GM19025 (cell line): ENCODE results near the gene PPP1R9A.

Experiments
- ATAC-seq: cut with Tn5 transposase; IDR thresholded peaks from one replicate; pipeline ENCODE4 v1.9.1; 2021; ENCODE audit warnings: mild to moderate bottlenecking, low read depth, moderate library complexity; ENCODE audit not compliant: unreplicated experiment

PPP1R9A gene

GRCh38 chr7:95297041-95297440, 389.6 kb downstream of the PPP1R9A start:
- no peak for ATAC-seq

GRCh38 chr7:95298091-95298490, 390.7 kb downstream of the PPP1R9A start:
- ATAC-seq = no peak

DNA sequence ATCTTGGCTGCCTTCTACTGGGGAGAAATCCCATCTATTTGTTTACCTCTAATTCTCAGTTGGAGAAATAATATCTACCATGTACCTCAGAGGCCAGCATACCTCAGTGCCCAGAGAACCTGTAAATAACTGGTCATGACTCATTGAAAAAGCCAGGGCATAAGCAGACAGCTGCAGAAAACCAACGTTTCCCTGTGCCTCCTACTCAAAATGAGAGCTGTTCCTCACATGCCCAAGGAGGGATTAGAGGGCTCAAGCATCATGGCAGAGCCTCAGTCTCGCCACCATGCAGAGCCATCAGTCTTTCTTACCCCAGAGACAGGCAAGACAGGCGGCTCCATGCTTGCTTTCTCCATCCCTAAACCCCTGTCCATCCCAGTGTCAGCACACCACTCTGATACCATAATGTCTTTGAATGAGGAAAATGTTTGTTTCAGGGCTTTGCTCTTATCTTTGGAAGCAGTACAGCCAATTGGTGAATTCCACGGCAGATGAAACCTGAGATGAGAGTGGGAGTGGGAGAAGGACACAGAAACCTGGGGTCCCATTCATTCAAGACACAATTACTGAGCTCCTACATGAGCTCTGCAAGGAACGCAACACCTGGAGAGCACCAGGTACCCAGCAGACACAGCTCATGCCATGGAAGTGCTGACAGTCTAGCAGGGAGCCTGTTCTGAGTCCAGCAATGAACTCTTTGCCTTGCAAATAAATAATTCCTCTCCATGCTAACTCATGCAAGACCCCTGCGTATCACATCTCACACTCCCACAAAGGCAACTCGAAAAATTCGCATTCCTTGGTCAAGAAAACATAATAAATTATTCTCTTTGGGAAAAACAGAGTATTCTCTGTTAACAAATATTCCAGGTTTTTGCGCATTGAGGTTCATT, 395.9 kb downstream of the PPP1R9A start:
- ATAC-seq = no peak

DNA sequence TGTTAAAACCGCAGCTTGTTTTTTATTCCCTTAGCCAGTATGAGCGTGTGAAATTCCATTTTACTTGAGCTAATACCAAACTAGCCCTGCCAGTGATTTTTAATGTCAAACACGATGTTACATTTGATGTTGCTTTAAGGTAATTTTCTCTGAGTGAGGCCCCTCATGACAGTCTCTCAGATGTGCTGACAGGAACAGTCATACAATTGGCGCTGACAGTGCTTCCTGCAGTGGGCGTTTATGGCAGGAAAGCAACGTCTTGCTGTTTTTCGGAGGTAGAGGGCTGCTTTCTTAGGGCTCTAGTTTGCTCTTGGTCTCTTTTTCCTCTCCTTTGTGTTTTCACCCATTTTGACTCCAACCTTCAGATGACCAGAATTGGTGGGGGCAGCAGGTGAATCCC, 397.6 kb downstream of the PPP1R9A start:
- no peak for ATAC-seq

GRCh38 chr7:95309951-95310350, 402.6 kb downstream of the PPP1R9A start:
- ATAC-seq = no peak

DNA sequence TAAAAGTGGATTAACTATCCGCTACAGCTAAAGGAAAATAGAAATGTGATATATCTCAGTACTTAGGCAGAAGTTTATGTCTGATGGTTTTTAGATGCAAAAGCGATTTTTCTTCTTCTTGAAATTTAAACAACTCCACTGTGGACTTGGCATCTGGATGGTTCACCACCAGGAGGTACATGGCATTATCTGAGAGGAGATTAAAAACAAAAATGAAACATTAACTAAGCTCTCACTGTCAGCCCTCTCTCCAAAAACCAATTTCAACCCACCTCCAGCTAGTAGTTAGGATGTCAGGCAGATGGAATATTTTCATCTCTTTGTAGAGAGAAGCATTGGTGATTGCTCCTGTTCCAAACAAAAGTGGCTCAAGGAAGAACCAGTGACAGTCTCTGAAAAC, 404.0 kb downstream of the PPP1R9A start:
- ATAC-seq = no peak

- ATAC-seq = no peak
Measured at GRCh38 chr7:95312561-95312960, 405.2 kb downstream of the PPP1R9A start.

GRCh38 chr7:95316588-95316987, 409.2 kb downstream of the PPP1R9A start:
- ATAC-seq = peak; percentile 53

DNA sequence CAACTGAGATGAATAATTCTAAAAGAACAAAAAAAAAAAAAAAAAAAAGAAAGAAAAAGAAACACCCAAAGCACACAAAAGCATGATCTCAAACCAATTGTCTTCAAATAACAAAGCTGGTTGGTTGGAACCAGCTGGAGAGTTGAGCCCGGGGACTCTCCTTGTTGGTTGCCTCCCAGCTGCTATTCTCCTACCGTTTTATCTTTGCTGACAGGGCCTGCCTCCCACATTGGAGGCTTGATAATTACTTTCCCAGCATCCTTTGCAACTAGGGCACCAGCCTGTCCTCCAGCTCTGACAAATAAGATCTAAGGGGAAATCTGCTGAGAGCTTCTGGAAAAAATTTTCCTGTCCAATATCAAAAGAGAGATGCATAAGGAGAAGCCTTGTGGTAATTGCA, 410.2 kb downstream of the PPP1R9A start:
- ATAC-seq = no peak

DNA sequence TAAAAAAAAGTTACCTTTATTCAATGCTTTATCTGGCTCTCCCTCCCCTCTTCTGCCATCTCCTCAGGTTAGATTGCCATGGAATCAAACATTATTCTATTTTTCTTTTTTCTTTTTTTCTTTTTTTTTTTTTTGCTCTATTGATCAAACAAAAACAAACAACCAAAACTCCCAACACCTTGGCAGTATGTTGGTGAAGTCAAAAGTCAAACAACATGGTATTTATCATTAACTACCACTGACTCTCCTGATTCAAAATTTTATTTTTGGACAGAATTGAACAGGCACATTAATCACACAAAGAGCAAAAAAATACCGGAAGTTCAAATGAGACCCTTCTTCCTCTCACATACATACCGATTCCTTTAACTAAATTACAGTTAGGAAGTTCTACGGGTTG, 410.6 kb downstream of the PPP1R9A start:
- no peak for ATAC-seq

DNA sequence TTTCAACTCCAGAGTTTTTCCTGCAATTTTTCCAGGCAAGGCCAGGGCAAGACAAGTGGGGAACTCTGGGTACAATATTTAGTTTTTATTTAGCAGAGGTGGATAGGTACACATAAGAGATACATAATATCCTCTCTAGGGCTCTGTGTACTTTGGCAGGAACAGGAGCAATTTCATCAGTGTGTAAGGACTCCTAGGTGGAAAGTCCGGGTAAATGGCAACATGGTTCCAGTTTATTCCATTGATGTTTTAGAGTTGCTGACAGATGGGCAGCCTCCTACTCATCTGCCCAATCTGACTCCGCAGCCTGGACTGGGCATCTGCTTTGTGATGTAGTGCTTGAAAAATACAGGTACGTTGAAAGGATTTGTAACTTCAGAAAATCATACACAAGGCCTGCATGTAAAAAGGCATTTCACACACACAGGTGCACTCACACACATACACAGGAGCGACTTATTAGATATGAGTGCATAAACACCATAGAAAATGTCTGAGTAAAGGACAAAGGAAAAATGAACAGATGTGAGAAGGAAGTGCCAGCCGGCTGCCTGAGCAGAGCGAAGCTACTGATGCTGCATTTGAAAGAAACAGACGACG, 411.2 kb downstream of the PPP1R9A start:
- ATAC-seq = no peak

DNA sequence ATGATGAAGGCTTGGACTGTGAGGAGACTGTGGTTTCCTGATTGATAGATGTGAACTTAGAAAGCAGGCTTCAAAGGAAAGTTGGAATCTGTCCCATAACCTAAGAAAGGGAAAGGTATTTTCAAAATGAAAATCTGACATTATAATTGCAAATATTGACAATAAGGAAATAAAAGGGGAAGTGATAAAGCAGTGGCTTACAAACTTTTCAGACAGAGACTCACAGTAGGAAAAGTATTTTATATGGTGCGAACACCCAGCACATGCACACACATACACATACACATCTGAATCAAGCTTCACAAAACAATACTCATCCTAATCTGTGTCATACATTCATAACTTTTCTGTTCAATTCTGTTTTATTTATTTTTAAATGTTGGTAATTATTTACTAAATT, 412.2 kb downstream of the PPP1R9A start:
- no peak for ATAC-seq

DNA sequence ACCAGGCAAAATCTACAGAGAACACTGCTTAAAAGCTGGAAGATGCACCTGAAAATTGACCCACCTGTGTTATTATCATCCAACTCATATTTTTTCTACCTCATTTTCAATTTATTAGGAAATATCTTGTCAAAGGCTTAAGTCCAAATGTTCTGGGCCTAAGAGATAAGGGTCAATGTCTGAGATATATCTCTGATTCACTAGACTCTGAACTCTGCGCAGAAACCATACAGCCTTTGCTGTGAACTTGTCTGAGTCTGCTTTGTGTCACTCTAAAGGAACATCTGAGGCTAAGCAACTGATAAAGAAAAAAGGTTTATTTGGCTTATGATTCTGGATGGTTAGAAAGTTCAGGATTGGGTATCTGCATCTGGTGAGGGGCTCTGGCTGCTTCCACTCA, 413.3 kb downstream of the PPP1R9A start:
- no peak for ATAC-seq

DNA sequence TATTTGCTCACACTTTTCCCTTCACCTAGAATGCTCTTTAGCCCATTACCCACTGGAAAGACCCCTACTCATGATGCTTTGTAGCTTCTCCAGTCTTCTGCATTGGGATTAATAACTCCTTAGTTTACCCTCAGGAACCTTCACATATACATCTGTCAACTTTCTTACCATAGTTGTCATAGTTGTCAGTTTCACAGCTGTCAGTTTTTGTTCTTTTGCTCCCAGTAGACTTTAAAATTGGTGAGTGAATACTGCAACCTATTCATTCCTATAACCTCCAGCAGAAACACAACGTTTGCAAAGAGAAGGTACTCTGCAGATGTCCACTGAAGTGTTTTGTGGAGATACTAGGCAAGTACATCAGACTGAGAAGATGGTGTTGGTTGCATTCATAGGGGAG, 414.3 kb downstream of the PPP1R9A start:
- ATAC-seq = no peak

DNA sequence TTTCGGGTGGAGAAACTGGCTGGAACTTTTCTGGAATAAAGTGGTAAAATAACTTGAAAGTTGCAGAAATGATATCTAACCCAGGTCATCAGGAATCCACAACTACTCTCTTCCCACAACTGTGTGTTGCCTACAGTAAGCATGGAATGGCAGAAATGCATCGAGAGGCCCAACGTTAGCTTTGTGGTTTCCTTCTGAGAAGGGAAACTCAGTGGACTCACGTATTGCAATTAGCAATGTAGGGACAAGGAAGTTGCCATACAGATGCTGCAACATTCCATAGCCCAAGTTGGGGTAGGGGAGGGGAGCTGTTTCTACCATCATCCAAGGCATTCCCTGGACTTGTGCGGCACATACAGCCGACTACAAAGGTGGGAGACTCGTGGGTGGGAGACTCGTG, 415.0 kb downstream of the PPP1R9A start:
- ATAC-seq = no peak

GRCh38 chr7:95322854-95323253, 415.5 kb downstream of the PPP1R9A start:
- ATAC-seq = no peak

DNA sequence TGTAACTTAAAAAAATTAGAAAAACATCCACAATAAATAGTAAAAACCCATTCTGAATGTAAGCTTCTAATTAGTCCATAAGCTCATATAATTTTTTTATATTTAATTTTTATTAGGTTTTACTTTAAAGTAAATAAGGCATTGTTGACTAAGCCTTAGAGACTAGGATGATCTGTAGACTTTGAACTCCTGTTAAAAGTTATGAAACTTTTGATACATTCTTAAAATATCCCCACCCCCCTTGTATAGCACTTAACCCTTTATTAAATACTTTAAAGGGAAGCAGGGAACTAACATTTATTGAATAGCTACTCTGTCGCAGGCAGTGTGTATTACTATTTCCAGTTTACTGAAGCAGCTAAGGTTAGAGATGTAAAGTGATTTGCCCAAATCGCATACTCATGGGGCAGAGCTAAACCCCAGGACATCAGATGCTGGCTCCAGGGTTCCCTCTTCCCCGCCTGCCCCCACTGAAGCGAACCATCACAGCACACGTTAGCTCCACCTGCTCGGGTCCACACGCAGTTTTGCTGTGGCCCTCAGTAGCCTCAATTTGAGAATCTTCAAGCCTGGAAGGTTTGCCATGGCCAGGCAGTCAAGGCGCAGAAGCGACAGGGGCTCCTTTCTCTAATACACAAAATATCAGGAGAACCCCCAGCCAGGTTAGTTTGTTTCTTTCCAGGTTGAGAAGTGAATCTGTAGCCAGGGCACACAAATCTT, 416.2 kb downstream of the PPP1R9A start:
- ATAC-seq = no peak

DNA sequence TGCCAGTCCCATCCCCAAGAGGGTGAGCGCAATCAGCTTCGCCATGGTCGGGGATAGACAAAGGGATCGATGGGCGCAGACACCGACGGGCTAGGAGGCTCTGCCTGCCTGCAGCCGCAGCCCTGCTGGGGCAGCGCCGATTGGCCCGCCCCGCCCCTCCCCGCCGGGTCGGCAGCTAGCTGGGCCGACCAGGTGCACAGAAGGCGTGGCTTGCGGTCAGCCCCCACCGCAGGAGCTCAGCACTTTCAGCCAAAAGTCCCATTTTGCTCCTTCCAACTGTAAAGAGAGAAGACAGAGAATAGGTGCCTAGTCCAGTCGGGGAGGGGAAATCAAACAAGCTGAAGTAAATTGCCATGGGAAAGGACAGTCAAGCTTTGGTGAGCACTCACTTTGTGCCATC, 417.0 kb downstream of the PPP1R9A start, which contains the start of gene PON1:
PON1 (minus strand) TSS at position 102 of the 400 bp plus-strand sequence; CDS start at position 45, 57 bp downstream.
- no peak for ATAC-seq

- no peak for ATAC-seq
Measured at GRCh38 chr7:95327356-95327755, 420.0 kb downstream of the PPP1R9A start.

DNA sequence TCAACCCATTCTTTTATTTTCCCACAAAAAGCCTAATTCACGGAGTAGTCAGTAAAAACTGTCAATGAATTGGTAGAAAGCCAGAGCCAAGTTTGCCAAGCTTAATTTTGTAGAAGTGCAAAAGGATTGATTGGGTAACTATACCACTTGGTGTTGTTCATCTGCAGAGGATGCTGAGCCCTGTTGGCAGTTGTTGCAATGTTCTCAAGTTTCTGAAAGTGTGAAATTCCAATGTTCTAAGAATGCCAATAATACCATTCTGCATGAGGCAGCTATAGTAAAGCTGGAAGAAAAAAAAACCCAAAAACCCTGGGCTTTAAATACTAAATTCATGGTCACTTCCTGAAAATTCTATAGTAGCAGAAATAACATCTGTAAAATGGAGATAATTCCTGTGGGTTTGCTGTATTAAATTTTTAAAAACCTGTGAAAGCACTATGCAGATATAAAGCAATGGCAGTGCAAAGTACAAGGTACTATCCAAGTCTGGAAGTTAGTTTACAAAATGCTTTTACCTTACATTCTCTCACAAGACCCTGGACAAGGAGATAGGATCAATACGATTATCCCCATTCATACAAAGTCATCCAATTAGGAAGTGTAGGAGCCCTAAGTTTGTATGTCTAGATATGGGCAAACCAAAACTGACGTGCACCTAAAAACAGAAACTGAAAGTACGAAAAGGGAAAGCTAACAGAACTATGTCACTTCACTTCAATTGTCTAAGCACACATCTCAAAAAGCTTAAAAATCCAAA, 423.0 kb downstream of the PPP1R9A start:
- ATAC-seq = peak; percentile 89

GRCh38 chr7:95330961-95331337, 423.6 kb downstream of the PPP1R9A start:
- peak; percentile 23 for ATAC-seq
